IPS DF 6.9 (cell line): ENCODE results near the gene CAPZB.

ENCODE experiments used
- DNase-seq: peaks from one replicate; pipeline ENCODE4 v3.0.0-alpha.2; 2013; ENCODE audit warnings: low read depth, low spot score
- H3K27ac ChIP-seq: one replicate; pipeline ENCODE4 v1.5.1; 2013; ENCODE audit warnings: low read length, control low read depth
- H3K27me3 ChIP-seq: 2 replicates; pipeline ENCODE4 v1.6.1; 2013; ENCODE audit warnings: mild to moderate bottlenecking, low read length; ENCODE audit not compliant: control insufficient read depth, insufficient read depth
- H3K36me3 ChIP-seq: 2 replicates; pipeline ENCODE4 v1.6.1; 2013; ENCODE audit warnings: low read length; ENCODE audit not compliant: control insufficient read depth, insufficient read depth
- H3K4me1 ChIP-seq: 2 replicates; pipeline ENCODE4 v1.6.1; 2013; ENCODE audit warnings: low read length; ENCODE audit not compliant: control insufficient read depth, insufficient read depth
- H3K4me3 ChIP-seq: 2 replicates; pipeline ENCODE4 v1.5.1; 2013; ENCODE audit warnings: mild to moderate bottlenecking, low read length
- H3K9me3 ChIP-seq: 2 replicates; pipeline ENCODE4 v1.6.1; 2013; ENCODE audit warnings: low read length, inconsistent platforms; ENCODE audit not compliant: control insufficient read depth, insufficient read depth
- WGBS: extraction: QIAGEN DNeasy Blood & Tissue Kit; methylation state at CpG from one replicate; pipeline ENCODE4 v1.1.7; 2013; ENCODE audit warnings: mixed read lengths, missing lambda C conversion rate; ENCODE audit not compliant: insufficient read length, insufficient coverage; 5-methylcytosine and 5-hydroxymethylcytosine counted together

CAPZB gene

GRCh38 chr1:19347533-19348172 is 137.7 kb downstream of the CAPZB start:
- H3K27ac ChIP-seq, result no peak overlapping the region
- no peak for DNase-seq
- H3K36me3 ChIP-seq, result peaks cover 10% of the 10 kb centered on the region
- H3K27me3 ChIP-seq, result no peaks in the 10 kb centered on the region
- H3K9me3 ChIP-seq, result no peaks in the 10 kb centered on the region
- H3K4me3 ChIP-seq, result no peak overlapping the region
- WGBS, result no CpG with 5 or more reads among the region's 14 CpGs
- H3K4me1 ChIP-seq, result peaks cover 3% of the 10 kb centered on the region; the same call in 1 of the 2 replicates

GRCh38 chr1:19346026-19346425 is 139.3 kb downstream of the CAPZB start:
- Histone ChIP-seq H3K27ac (no peak overlapping the region), H3K27me3 (no peaks in the 10 kb centered on the region), H3K4me3 (no peak overlapping the region), H3K36me3 (peaks cover 9% of the 10 kb centered on the region), H3K4me1 (peaks cover 3% of the 10 kb centered on the region), H3K9me3 (no peaks in the 10 kb centered on the region)
- WGBS, result no CpG with 5 or more reads among the region's 6 CpGs
- DNase-seq, result no peak

- Histone ChIP-seq H3K4me3 (no peak overlapping the region), H3K9me3 (no peaks in the 10 kb centered on the region), H3K27me3 (no peaks in the 10 kb centered on the region), H3K36me3 (peaks cover 9% of the 10 kb centered on the region), H3K4me1 (peaks cover 5% of the 10 kb centered on the region), H3K27ac (no peak overlapping the region)
- DNase-seq, result no peak
- no CpG with 5 or more reads among the region's 8 CpGs for WGBS
Observed at GRCh38 chr1:19345391-19345790, 139.9 kb downstream of the CAPZB start.

- WGBS, result no CpG with 5 or more reads among the region's 11 CpGs
- H3K9me3 ChIP-seq, result no peaks in the 10 kb centered on the region
Observed at GRCh38 chr1:19344831-19345230, 140.5 kb downstream of the CAPZB start.

GRCh38 chr1:19344372-19344810 is 140.9 kb downstream of the CAPZB start:
- H3K4me1 ChIP-seq, result peaks cover 5% of the 10 kb centered on the region
- WGBS, result no CpG with 5 or more reads among the region's 12 CpGs
- H3K27ac ChIP-seq, result no peak overlapping the region
- no peak for DNase-seq
- H3K36me3 ChIP-seq, result peaks cover 9% of the 10 kb centered on the region
- no peaks in the 10 kb centered on the region for H3K9me3 ChIP-seq
- H3K4me3 ChIP-seq, result no peak overlapping the region
- no peaks in the 10 kb centered on the region for H3K27me3 ChIP-seq

More at GRCh38 chr1:19344831-19345230, 140.5 kb downstream of the CAPZB start:
- H3K4me3 ChIP-seq, result no peak overlapping the region
- peaks cover 9% of the 10 kb centered on the region for H3K36me3 ChIP-seq
- H3K27ac ChIP-seq, result no peak overlapping the region
- H3K27me3 ChIP-seq, result no peaks in the 10 kb centered on the region
- peaks cover 5% of the 10 kb centered on the region for H3K4me1 ChIP-seq
- no peak for DNase-seq

GRCh38 chr1:19343617-19344350 is 141.6 kb downstream of the CAPZB start:
- DNase-seq, result no peak
- Histone ChIP-seq H3K36me3 (peaks cover 9% of the 10 kb centered on the region), H3K4me3 (no peak overlapping the region), H3K27me3 (no peaks in the 10 kb centered on the region), H3K9me3 (no peaks in the 10 kb centered on the region), H3K4me1 (peaks cover 5% of the 10 kb centered on the region), H3K27ac (no peak overlapping the region)
- WGBS, result no CpG with 5 or more reads among the region's 20 CpGs

- no peaks in the 10 kb centered on the region for H3K9me3 ChIP-seq
- no CpG with 5 or more reads among the region's 33 CpGs for WGBS
- H3K36me3 ChIP-seq, result peaks cover 9% of the 10 kb centered on the region
- no peaks in the 10 kb centered on the region for H3K27me3 ChIP-seq
- peaks cover 5% of the 10 kb centered on the region; the same call in 1 of the 2 replicates for H3K4me1 ChIP-seq
- H3K27ac ChIP-seq, result no peak overlapping the region
- no peak overlapping the region for H3K4me3 ChIP-seq
- DNase-seq, result no peak
Observed at GRCh38 chr1:19342894-19343616, 142.3 kb downstream of the CAPZB start.

- no CpG with 5 or more reads among the region's 27 CpGs for WGBS
- H3K27me3 ChIP-seq, result no peaks in the 10 kb centered on the region
Observed at GRCh38 chr1:19342062-19342750, 143.1 kb downstream of the CAPZB start.

GRCh38 chr1:19341201-19342061 is 143.9 kb downstream of the CAPZB start:
- H3K4me1 ChIP-seq, result peaks cover 5% of the 10 kb centered on the region; the same call in 1 of the 2 replicates
- peaks cover 9% of the 10 kb centered on the region for H3K36me3 ChIP-seq
- H3K27me3 ChIP-seq, result no peaks in the 10 kb centered on the region
- H3K4me3 ChIP-seq, result no peak overlapping the region
- no CpG with 5 or more reads among the region's 25 CpGs for WGBS
- H3K27ac ChIP-seq, result no peak overlapping the region
- peak; percentile 81 for DNase-seq
- H3K9me3 ChIP-seq, result no peaks in the 10 kb centered on the region

More at GRCh38 chr1:19342062-19342750, 143.1 kb downstream of the CAPZB start:
- Histone ChIP-seq H3K36me3 (peaks cover 9% of the 10 kb centered on the region), H3K4me3 (no peak overlapping the region), H3K4me1 (peaks cover 5% of the 10 kb centered on the region; the same call in 1 of the 2 replicates), H3K9me3 (no peaks in the 10 kb centered on the region), H3K27ac (no peak overlapping the region)
- no peak for DNase-seq
